ENCODE results near the gene DHDDS.

DNA sequence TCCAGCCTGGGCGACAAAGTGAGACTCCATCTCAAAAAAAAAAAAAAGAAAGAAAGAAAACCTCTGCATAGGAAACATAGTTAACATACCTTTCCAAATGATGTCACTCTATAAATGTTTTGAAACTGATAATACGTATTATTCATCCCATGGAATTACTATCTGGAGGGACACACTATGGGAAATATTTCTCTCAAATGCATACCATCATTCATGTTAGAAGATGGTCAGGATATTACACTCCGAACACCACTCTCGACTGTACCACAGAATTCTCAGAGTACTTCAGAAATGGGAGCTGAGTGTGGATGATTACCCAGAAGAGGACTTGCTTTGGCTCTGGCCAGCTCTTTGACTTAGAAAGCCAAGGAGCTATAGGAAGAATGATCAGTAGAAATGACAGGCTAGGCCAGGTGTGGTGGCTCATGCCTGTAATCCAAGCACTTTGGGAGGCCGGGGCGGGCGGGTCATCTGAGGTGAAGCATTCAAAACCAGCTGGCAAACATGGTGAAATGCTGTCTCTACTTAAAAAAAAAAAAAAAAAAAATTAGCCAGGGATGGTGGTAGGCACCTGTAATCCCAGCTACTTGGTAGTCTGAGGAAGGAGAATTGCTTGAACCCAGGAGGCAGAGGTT lies 26.7 kb upstream of the DHDDS start:
- TF ChIP-seq, protein P1, sequence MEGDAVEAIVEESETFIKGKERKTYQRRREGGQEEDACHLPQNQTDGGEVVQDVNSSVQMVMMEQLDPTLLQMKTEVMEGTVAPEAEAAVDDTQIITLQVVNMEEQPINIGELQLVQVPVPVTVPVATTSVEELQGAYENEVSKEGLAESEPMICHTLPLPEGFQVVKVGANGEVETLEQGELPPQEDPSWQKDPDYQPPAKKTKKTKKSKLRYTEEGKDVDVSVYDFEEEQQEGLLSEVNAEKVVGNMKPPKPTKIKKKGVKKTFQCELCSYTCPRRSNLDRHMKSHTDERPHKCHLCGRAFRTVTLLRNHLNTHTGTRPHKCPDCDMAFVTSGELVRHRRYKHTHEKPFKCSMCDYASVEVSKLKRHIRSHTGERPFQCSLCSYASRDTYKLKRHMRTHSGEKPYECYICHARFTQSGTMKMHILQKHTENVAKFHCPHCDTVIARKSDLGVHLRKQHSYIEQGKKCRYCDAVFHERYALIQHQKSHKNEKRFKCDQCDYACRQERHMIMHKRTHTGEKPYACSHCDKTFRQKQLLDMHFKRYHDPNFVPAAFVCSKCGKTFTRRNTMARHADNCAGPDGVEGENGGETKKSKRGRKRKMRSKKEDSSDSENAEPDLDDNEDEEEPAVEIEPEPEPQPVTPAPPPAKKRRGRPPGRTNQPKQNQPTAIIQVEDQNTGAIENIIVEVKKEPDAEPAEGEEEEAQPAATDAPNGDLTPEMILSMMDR (IDR thresholded peaks at IDR 0.05; ENCODE audit: low read length): no peak
- no peak for TF ChIP-seq EZH2phosphoT487 (IDR thresholded peaks at IDR 0.05; ENCODE audit: low read length)

All from MM.1S (cell line).